GM12872 (cell line): ENCODE results near the gene TMEM120B.

Experiments
- CTCF ChIP-seq: IDR thresholded peaks from 3 replicates; pipeline ENCODE4 v1.5.1; 2011; ENCODE audit warnings: low read depth, mild to moderate bottlenecking, low read length, moderate library complexity; ENCODE audit not compliant: insufficient read depth

TMEM120B gene

GRCh38 chr12:121789800-121790728 lies 77.5 kb downstream of the TMEM120B start:
- no peak for TF ChIP-seq CTCF

DNA sequence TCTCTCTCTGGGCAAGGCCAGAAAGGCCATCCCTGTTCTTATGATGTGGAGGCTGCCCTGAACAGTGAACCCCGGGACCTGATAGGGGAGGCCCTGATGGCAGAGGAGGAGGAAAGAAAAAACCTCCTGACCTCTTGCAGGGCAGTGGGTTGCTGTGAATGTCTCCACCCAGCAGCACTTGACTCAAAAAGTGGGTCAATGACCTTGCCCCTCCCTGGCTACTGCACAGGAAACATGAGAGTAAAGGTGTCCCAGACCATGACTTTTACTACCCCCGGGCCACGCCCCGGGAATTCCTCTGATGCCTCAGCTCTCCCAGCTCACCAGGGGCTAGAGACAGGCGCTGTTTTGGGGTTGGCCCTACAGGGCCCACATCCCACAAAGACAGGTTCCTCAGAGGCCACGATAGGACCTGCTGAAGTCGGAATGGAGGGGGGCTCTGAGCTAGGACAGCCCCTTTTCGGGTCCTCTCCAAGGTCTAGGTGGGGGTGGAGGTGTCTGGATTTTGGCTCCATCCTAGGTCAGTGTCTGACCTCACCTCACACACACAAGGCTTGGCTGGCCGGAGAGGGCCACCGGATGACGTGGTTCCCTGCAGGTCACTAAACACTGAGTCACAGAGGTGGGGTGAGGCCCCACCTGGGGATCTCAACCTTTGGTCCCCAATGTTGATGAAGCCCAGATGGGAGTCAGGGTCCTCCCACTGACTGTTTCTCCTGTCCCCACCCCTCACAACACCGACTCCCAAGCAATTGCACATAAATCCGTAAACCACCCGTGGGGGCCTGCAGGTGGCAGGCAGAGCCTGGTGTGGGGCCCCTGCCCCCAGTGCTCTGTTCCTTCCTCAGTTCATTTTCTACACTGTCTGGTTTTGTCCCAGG lies 79.4 kb downstream of the TMEM120B start:
- no peak for TF ChIP-seq CTCF

GRCh38 chr12:121792607-121793439 lies 80.3 kb downstream of the TMEM120B start:
- TF ChIP-seq CTCF = peak; percentile 24; the same call in 1 of the 3 replicates

GRCh38 chr12:121793440-121793837 lies 80.9 kb downstream of the TMEM120B start, which contains the start of gene RHOF:
TSS of gene RHOF (minus strand) at chr12:121793688. CDS start at chr12:121793633, 55 bp downstream.
- no peak for TF ChIP-seq CTCF

- peak; percentile 100 for TF ChIP-seq CTCF
Observed at GRCh38 chr12:121793838-121794533, 81.4 kb downstream of the TMEM120B start.

DNA sequence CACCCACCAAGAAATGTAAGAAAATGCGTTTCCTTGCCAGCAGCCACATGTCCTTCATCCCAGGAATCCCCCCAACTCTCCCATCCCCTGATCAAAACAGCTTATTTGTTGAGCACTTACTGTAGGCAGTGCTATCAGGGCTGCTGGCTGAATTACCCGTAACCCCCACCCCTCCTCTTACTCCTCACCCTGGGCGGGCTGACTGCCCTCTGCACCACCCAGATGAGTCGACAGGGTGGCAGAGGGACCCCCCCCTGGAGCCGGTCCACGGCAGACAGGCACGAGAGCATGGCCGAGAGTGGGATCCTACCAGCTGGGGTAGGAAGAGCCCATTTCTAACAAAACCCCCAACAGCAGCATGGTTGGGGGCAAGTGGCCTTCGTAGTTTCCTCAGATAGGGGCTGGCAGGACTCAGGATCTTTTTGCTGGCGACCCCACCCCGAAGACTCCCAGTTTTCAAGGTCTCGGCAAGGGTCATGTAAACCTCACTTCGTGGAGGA lies 82.0 kb downstream of the TMEM120B start:
- TF ChIP-seq CTCF = no peak
